B cell (primary cell): ENCODE measurements around the gene NDUFA13. TPM values are rescaled to one million over a fixed set of nuclear protein-coding genes. Genes with fewer than 3 reads are reported as not detected.

ENCODE experiments used
- ATAC-seq: fragments of 200-7000 bp; cut with Tn5 transposase; one replicate; pipeline ENCODE4 v1.10.0; 2021; ENCODE audit warnings: low read depth, mild to moderate bottlenecking, moderate number of reproducible peaks, moderate library complexity
- CTCF ChIA-PET: fragments of 350-600 bp; sonication (Branson Sonifier 250); formaldehyde crosslinking; loops from one replicate; lab custom pipeline; 2021; ENCODE audit warnings: antibody characterized with exemption, inconsistent platforms; lab: Charles Lee
- POLR2A ChIA-PET: fragments of 350-600 bp; sonication (Branson Sonifier 250); formaldehyde crosslinking; loops from one replicate; lab custom pipeline; 2021; ENCODE audit warnings: antibody characterized with exemption; lab: Charles Lee
- DNase-seq: peaks from one replicate; pipeline ENCODE4 v3.0.0; 2013
- H2AFZ ChIP-seq: 2 replicates; pipeline ENCODE4 v1.6.1; 2012; ENCODE audit warnings: mild to moderate bottlenecking, low read depth, low read length; ENCODE audit not compliant: insufficient read depth, poor library complexity, severe bottlenecking
- H3K27ac ChIP-seq, 2 donors: 1 replicate in 1 of 2; 2 replicates in 1 of 2; pipeline ENCODE4 v1.5.1; 2012 to 2013; ENCODE audit warnings: low read length in 2 of 2, mild to moderate bottlenecking in 2 of 2, moderate library complexity in 1 of 2
- H3K27me3 ChIP-seq, 4 experiments: fragments of 200-600 bp in 1 of 4; sonication (generic) in 1 of 4; replicated peaks in 1 of 4; 1 replicate in 2 of 4; 2 replicates in 2 of 4; pipeline versions ENCODE4 v1.6.1 to v1.7.0; 2013 to 2016; ENCODE audit warnings: low read length in 3 of 4, mild to moderate bottlenecking in 2 of 4, mixed read lengths in 1 of 4, moderate library complexity in 1 of 4; ENCODE audit not compliant: insufficient read depth in 4 of 4, control insufficient read depth in 3 of 4; ENCODE audit errors: control extremely low read depth in 1 of 4
- H3K36me3 ChIP-seq, 2 experiments: replicated peaks in 1 of 2; 1 replicate in 1 of 2; 2 replicates in 1 of 2; pipeline versions ENCODE4 v1.6.1 to v1.7.1; 2013; ENCODE audit warnings: low read length in 1 of 2; ENCODE audit not compliant: insufficient read depth in 2 of 2, control insufficient read depth in 1 of 2; ENCODE audit errors: control extremely low read depth in 1 of 2, extremely low read depth in 1 of 2
- H3K4me1 ChIP-seq, 2 donors: fragments of 200-600 bp in 1 of 2; sonication (generic) in 1 of 2; 1 replicate in 1 of 2; 2 replicates in 1 of 2; pipeline versions ENCODE4 v1.5.1 to v1.6.1; 2013 to 2017; ENCODE audit warnings: low read length in 2 of 2; ENCODE audit not compliant: control insufficient read depth in 2 of 2, insufficient read depth in 2 of 2
- H3K4me2 ChIP-seq: replicated peaks from 2 replicates; pipeline ENCODE3; 2012; ENCODE audit warnings: mild to moderate bottlenecking, low read depth, low read length; ENCODE audit not compliant: poor library complexity, severe bottlenecking
- H3K4me3 ChIP-seq, 5 experiments: fragments of 200-600 bp in 1 of 5; sonication (generic) in 1 of 5; 1 replicate in 3 of 5; 2 replicates in 2 of 5; pipeline versions ENCODE4 v1.5.1 to v1.7.0; 2011 to 2016; ENCODE audit warnings: low read length in 4 of 5, mild to moderate bottlenecking in 4 of 5, low read depth in 2 of 5, control low read depth in 1 of 5, moderate library complexity in 1 of 5; ENCODE audit not compliant: insufficient read depth in 1 of 5; ENCODE audit errors: control extremely low read depth in 1 of 5, extremely low read depth in 1 of 5
- H3K79me2 ChIP-seq: fragments of 200-600 bp; sonication (generic); one replicate; pipeline ENCODE4 v1.6.0; 2016; ENCODE audit warnings: low read length; ENCODE audit not compliant: control insufficient read depth, insufficient read depth
- H3K9ac ChIP-seq: fragments of 200-600 bp; sonication (generic); 2 replicates; pipeline ENCODE4 v1.6.1; 2017; ENCODE audit warnings: mild to moderate bottlenecking, low read length, moderate library complexity
- H3K9me3 ChIP-seq, 3 donors: one replicate each; pipeline versions ENCODE4 v1.6.1 to v1.7.1; 2013; ENCODE audit warnings: low read length in 2 of 3; ENCODE audit not compliant: control insufficient read depth in 2 of 3, insufficient read depth in 1 of 3; ENCODE audit errors: control extremely low read depth in 1 of 3
- H4K20me1 ChIP-seq: 2 replicates; pipeline ENCODE4 v1.6.0; 2012; ENCODE audit warnings: mild to moderate bottlenecking, low read length; ENCODE audit not compliant: insufficient read depth, control insufficient read depth, poor library complexity, severe bottlenecking
- H3K27ac Mint-ChIP-seq: one replicate; pipeline ENCODE4 v1.8.0; 2021; ENCODE audit warnings: mixed read lengths
- H3K27me3 Mint-ChIP-seq: one replicate; pipeline ENCODE4 v1.8.0; 2021; ENCODE audit warnings: mixed read lengths
- H3K4me1 Mint-ChIP-seq: one replicate; pipeline ENCODE4 v1.8.0; 2021; ENCODE audit warnings: mixed read lengths
- H3K4me3 Mint-ChIP-seq: one replicate; pipeline ENCODE4 v1.8.0; 2021; ENCODE audit warnings: mixed read lengths
- H3K9me3 Mint-ChIP-seq: one replicate; pipeline ENCODE4 v1.8.0; 2022; ENCODE audit warnings: mixed read lengths; ENCODE audit not compliant: insufficient read depth
- EZH2 ChIP-seq: IDR thresholded peaks from 2 replicates; pipeline ENCODE4 v1.6.1; 2012; ENCODE audit warnings: borderline replicate concordance, low read depth, mild to moderate bottlenecking, moderate library complexity, low read length; ENCODE audit not compliant: insufficient read depth, poor library complexity, severe bottlenecking
- WGBS: methylation state at CpG from one replicate; pipeline ENCODE4 v1.1.5; 2013; ENCODE audit warnings: missing lambda C conversion rate; ENCODE audit not compliant: insufficient coverage; 5-methylcytosine and 5-hydroxymethylcytosine counted together
- intact Hi-C: fragments of 100-400 bp; cut with micrococcal nuclease; formaldehyde crosslinking; loops from one replicate; pipeline ENCODE4 v1.10.0; 2022
- polyA plus RNA-seq: library from polyadenylated mRNA; depleted of rRNA; stranded (reverse); fragments of >200 nt; gene quantifications from 2 replicates; pipeline ENCODE4 v1.2.3, GENCODE V29; 2012
- total RNA-seq, 2 donors: library from RNA; stranded (reverse); fragments of 120-200 nt in 1 of 2; gene quantifications; 1 replicate in 1 of 2; 2 replicates in 1 of 2; pipeline versions ENCODE4 v1.2.3 to v1.2.4, GENCODE V29; 2013 to 2022
- TF ChIP-seq, protein P1 (sequence below): fragments of 200-600 bp; IDR thresholded peaks from one replicate; pipeline ENCODE4 v1.8.0; 2022; ENCODE audit warnings: antibody characterized with exemption, mild to moderate bottlenecking

NDUFA13 gene
- total and polyA plus RNA-seq, 2 donors (not counting 1 experiment from before 2014, with no cell fraction given) = 188 to 195 TPM

DNA sequence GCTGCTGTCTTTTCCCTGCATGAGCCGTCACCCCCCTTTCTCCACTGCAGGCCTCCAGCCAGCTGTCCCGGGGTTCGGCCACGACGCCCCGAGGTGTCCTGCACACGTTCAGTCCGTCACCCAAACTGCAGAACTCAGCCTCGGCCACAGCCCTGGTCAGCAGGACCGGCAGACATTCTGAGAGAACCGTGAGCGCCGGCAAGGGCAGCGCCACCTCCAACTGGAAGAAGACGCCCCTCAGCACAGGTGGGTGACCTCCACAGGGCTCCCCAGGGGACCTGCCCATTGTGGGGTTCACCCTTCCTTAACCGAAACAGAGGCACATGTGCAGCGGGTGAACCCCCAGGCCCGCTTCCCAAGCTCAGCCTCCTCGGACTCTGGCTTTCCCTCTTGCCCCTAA is 13.7 kb upstream of the NDUFA13 start:
- TF ChIP-seq EZH2 = no peak
- TF ChIP-seq, protein P1, sequence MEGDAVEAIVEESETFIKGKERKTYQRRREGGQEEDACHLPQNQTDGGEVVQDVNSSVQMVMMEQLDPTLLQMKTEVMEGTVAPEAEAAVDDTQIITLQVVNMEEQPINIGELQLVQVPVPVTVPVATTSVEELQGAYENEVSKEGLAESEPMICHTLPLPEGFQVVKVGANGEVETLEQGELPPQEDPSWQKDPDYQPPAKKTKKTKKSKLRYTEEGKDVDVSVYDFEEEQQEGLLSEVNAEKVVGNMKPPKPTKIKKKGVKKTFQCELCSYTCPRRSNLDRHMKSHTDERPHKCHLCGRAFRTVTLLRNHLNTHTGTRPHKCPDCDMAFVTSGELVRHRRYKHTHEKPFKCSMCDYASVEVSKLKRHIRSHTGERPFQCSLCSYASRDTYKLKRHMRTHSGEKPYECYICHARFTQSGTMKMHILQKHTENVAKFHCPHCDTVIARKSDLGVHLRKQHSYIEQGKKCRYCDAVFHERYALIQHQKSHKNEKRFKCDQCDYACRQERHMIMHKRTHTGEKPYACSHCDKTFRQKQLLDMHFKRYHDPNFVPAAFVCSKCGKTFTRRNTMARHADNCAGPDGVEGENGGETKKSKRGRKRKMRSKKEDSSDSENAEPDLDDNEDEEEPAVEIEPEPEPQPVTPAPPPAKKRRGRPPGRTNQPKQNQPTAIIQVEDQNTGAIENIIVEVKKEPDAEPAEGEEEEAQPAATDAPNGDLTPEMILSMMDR = no peak
- no peaks in the 10 kb centered on the region for H3K27me3 ChIP-seq
- H3K4me2 ChIP-seq = no peak overlapping the region
- no peaks in the 10 kb centered on the region for H3K4me1 ChIP-seq
- Mint-ChIP-seq H3K27ac (no peak overlapping the region), H3K4me1 (no peaks in the 10 kb centered on the region), H3K27me3 (no peaks in the 10 kb centered on the region), H3K9me3 (no peaks in the 10 kb centered on the region), H3K4me3 (no peak overlapping the region)
- ChIA-PET CTCF (no interaction called here), POLR2A (no interaction called here)
- H3K27ac ChIP-seq = no peak overlapping the region
- ATAC-seq (no peak), DNase-seq (no peak)
- no peak overlapping the region for H3K4me3 ChIP-seq
- peaks cover 19% of the 10 kb centered on the region for H3K79me2 ChIP-seq
- no peak overlapping the region for H2AFZ ChIP-seq
- H3K9me3 ChIP-seq = peaks cover 0 to 4% (median 0%) of the 10 kb centered on the region in 3 donors
- H3K9ac ChIP-seq = no peak overlapping the region
- WGBS = 98% methylated on average over 19 of the region's 19 CpGs
- intact Hi-C loops = no loop called here
- peaks cover 0 to 81% of the 10 kb centered on the region in 2 experiments for H3K36me3 ChIP-seq
- H4K20me1 ChIP-seq = peaks cover 5% of the 10 kb centered on the region

GRCh38 chr19:19502808-19503602 is 13.0 kb upstream of the NDUFA13 start:
- ChIA-PET CTCF (interaction anchor here (0.6 kb wide), 2 partner anchors 266 to 289 kb away, joined by 3 read pairs; no protein-coding TSS in a partner anchor), POLR2A (no interaction called here)
- H3K27me3 ChIP-seq = no peaks in the 10 kb centered on the region
- H4K20me1 ChIP-seq = peaks cover 5% of the 10 kb centered on the region
- intact Hi-C loops = no loop called here
- no peak overlapping the region for H3K4me3 ChIP-seq
- H3K79me2 ChIP-seq = peaks cover 12% of the 10 kb centered on the region
- no peak overlapping the region for H2AFZ ChIP-seq
- Mint-ChIP-seq H3K4me1 (no peaks in the 10 kb centered on the region), H3K4me3 (no peak overlapping the region), H3K27ac (no peak overlapping the region), H3K27me3 (no peaks in the 10 kb centered on the region), H3K9me3 (no peaks in the 10 kb centered on the region)
- H3K36me3 ChIP-seq = peaks cover 0 to 84% of the 10 kb centered on the region in 2 experiments
- DNase-seq = no peak
- no peak for TF ChIP-seq EZH2
- TF ChIP-seq, protein P1 = no peak
- no peak for ATAC-seq
- WGBS = 96% methylated on average over 15 of the region's 18 CpGs
- H3K27ac ChIP-seq = no peak overlapping the region
- H3K4me1 ChIP-seq = no peaks in the 10 kb centered on the region
- no peak overlapping the region for H3K9ac ChIP-seq
- no peak overlapping the region for H3K4me2 ChIP-seq
- H3K9me3 ChIP-seq = peaks cover 0 to 4% (median 0%) of the 10 kb centered on the region in 3 donors
